GM23248 (cell line): Measurements from ENCODE around the gene SLF1. TPM values are rescaled to one million over a fixed set of nuclear protein-coding genes. Genes with fewer than 3 reads are reported as not detected.

Source experiments
- DNase-seq: peaks from one replicate; pipeline ENCODE4 v3.0.0-alpha.2; 2015
- H2AFZ ChIP-seq: fragments of 200-600 bp; sonication (generic); 2 replicates; pipeline ENCODE4 v1.6.1; 2016; ENCODE audit warnings: antibody characterized with exemption
- H3F3A ChIP-seq: fragments of 200-600 bp; sonication (generic); 2 replicates; pipeline ENCODE4 v1.6.1; 2016; ENCODE audit warnings: mild to moderate bottlenecking, antibody characterized with exemption, mixed run types; ENCODE audit not compliant: insufficient read depth
- H3K27ac ChIP-seq: fragments of 200-600 bp; sonication (generic); 2 replicates; pipeline ENCODE4 v1.5.1; 2016; ENCODE audit warnings: mild to moderate bottlenecking
- H3K27me3 ChIP-seq: fragments of 200-600 bp; sonication (generic); replicated peaks from 2 replicates; pipeline ENCODE4 v1.6.1; 2016; ENCODE audit warnings: mild to moderate bottlenecking; ENCODE audit not compliant: insufficient read depth
- H3K36me3 ChIP-seq: fragments of 200-600 bp; sonication (generic); 2 replicates; pipeline ENCODE4 v1.6.1; 2016; ENCODE audit warnings: low read depth, mild to moderate bottlenecking
- H3K4me1 ChIP-seq: fragments of 200-600 bp; sonication (generic); 2 replicates; pipeline ENCODE4 v1.6.1; 2016; ENCODE audit warnings: mild to moderate bottlenecking; ENCODE audit not compliant: insufficient read depth
- H3K4me2 ChIP-seq: fragments of 200-600 bp; sonication (generic); one replicate; pipeline ENCODE4 v1.6.1; 2016; ENCODE audit warnings: mild to moderate bottlenecking; ENCODE audit not compliant: unreplicated experiment
- H3K4me3 ChIP-seq: fragments of 200-600 bp; sonication (generic); 2 replicates; pipeline ENCODE4 v1.5.1; 2016; ENCODE audit warnings: mild to moderate bottlenecking
- H3K79me2 ChIP-seq: fragments of 200-600 bp; sonication (generic); 2 replicates; pipeline ENCODE4 v1.6.1; 2016; ENCODE audit warnings: mild to moderate bottlenecking; ENCODE audit not compliant: insufficient read depth
- H3K9ac ChIP-seq: fragments of 200-600 bp; sonication (generic); 2 replicates; pipeline ENCODE4 v1.6.1; 2016; ENCODE audit warnings: mild to moderate bottlenecking
- H3K9me2 ChIP-seq: fragments of 200-600 bp; sonication (generic); 2 replicates; pipeline ENCODE4 v1.6.1; 2016; ENCODE audit warnings: mixed run types, mild to moderate bottlenecking, moderate library complexity; ENCODE audit not compliant: insufficient read depth
- H3K9me3 ChIP-seq: fragments of 200-600 bp; sonication (generic); one replicate; pipeline ENCODE4 v1.6.1; 2017; ENCODE audit warnings: low read depth
- H4K20me1 ChIP-seq: fragments of 200-600 bp; sonication (generic); 2 replicates; pipeline ENCODE4 v1.6.0; 2016; ENCODE audit not compliant: insufficient read depth
- EZH2 ChIP-seq: fragments of 200-600 bp; sonication (generic); IDR thresholded peaks from 2 replicates; pipeline ENCODE4 v1.6.1; 2018; ENCODE audit warnings: antibody characterized with exemption, mild to moderate bottlenecking; ENCODE audit not compliant: insufficient read depth, poor library complexity, severe bottlenecking
- EZH2phosphoT487 ChIP-seq: fragments of 200-600 bp; sonication (generic); IDR thresholded peaks from 2 replicates; pipeline ENCODE4 v1.6.1; 2018; ENCODE audit warnings: antibody characterized with exemption, moderate library complexity, mild to moderate bottlenecking, low read depth; ENCODE audit not compliant: insufficient read depth
- WGBS, 2 experiments: methylation state at CpG; one replicate each; pipeline ENCODE4 v1.1.6; 2015 to 2017; ENCODE audit warnings: low lambda C conversion rate in 2 of 2, low coverage in 1 of 2; ENCODE audit errors: missing lambda C conversion rate in 2 of 2; 5-methylcytosine and 5-hydroxymethylcytosine counted together
- in situ Hi-C: fragments of 300-500 bp; cut with MboI; formaldehyde crosslinking; loops from 2 replicates; pipeline ENCODE4 v1.15.0; 2020
- polyA plus RNA-seq: library from polyadenylated mRNA; unstranded; fragments of >200 nt; fragmentation: Nextera tagmentation; extraction: Ambion mirVana; gene quantifications from 2 replicates; pipeline ENCODE4 v1.2.1, GENCODE V29; 2016
- total RNA-seq: library from RNA; depleted of rRNA; stranded (reverse); fragments of >200 nt; shearing (Covaris generic); gene quantifications from 2 replicates; pipeline ENCODE4 v1.2.3, GENCODE V29; 2014

The SLF1 gene
- total and polyA plus RNA-seq, 2 experiments from 2014 or later: 4.3 to 7.3 TPM

- H3K4me1 ChIP-seq: peaks cover 9% of the 10 kb centered on the region
- H3K4me3 ChIP-seq: no peak overlapping the region
- no peaks in the 10 kb centered on the region for H4K20me1 ChIP-seq
- no peak overlapping the region for H3K27ac ChIP-seq
- H3K36me3 ChIP-seq: no peaks in the 10 kb centered on the region
- DNase-seq: no peak
- no peaks in the 10 kb centered on the region for H3K9me3 ChIP-seq
- no peak overlapping the region for H2AFZ ChIP-seq
- 91 to 99% methylated on average over 4 of the region's 4 CpGs for WGBS, 2 experiments
- in situ Hi-C loops: no loop called here
- H3K9me2 ChIP-seq: no peaks in the 10 kb centered on the region
- no peak overlapping the region for H3K4me2 ChIP-seq
- no peaks in the 10 kb centered on the region for H3K79me2 ChIP-seq
- H3F3A ChIP-seq: no peaks in the 10 kb centered on the region
- no peak overlapping the region for H3K9ac ChIP-seq
- no peak for TF ChIP-seq EZH2phosphoT487
- TF ChIP-seq EZH2: no peak
- H3K27me3 ChIP-seq: no peaks in the 10 kb centered on the region
Measured at GRCh38 chr5:94675965-94676618, 57.6 kb downstream of the SLF1 start.

- WGBS, 2 experiments: 87 to 89% methylated on average over 5 of the region's 5 CpGs
- H3F3A ChIP-seq: no peaks in the 10 kb centered on the region
- H4K20me1 ChIP-seq: no peaks in the 10 kb centered on the region
- H3K4me1 ChIP-seq: no peaks in the 10 kb centered on the region
- in situ Hi-C loops: no loop called here
- DNase-seq: no peak
- H3K4me3 ChIP-seq: no peak overlapping the region
- no peak for TF ChIP-seq EZH2
- no peak for TF ChIP-seq EZH2phosphoT487
- no peak overlapping the region for H3K9ac ChIP-seq
- H3K27me3 ChIP-seq: no peaks in the 10 kb centered on the region
- no peaks in the 10 kb centered on the region for H3K36me3 ChIP-seq
- H2AFZ ChIP-seq: no peak overlapping the region
- H3K79me2 ChIP-seq: no peaks in the 10 kb centered on the region
- no peak overlapping the region for H3K27ac ChIP-seq
- H3K9me3 ChIP-seq: no peaks in the 10 kb centered on the region
- no peaks in the 10 kb centered on the region for H3K9me2 ChIP-seq
- no peak overlapping the region for H3K4me2 ChIP-seq
Measured at GRCh38 chr5:94682814-94683520, 64.5 kb downstream of the SLF1 start.

DNA sequence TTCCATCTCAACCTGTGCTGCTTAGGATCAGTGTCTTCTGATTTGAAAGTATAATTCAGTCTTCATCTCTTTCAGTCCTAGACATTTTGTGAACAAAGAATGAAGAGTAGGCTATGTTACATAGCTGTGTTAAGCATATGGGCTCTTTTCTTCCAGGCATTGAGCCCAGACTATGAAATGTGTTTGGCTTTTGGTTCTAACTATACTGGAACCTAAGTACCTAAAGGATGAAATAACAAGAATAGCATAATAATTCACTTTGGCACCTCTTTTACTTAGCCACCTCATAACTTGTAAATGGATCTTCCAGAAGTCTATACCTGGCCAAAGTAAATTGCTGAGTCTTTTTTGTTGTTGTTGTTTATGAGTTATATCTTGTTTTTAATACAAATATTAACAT lies 71.4 kb downstream of the SLF1 start:
- H3K79me2 ChIP-seq: no peaks in the 10 kb centered on the region
- no peaks in the 10 kb centered on the region for H3K36me3 ChIP-seq
- H3K27me3 ChIP-seq: no peaks in the 10 kb centered on the region
- no peak overlapping the region for H3K4me3 ChIP-seq
- in situ Hi-C loops: no loop called here
- H3K4me1 ChIP-seq: peaks cover 40% of the 10 kb centered on the region
- H3F3A ChIP-seq: peaks cover 18% of the 10 kb centered on the region
- no peak overlapping the region for H3K4me2 ChIP-seq
- no peaks in the 10 kb centered on the region for H4K20me1 ChIP-seq
- H3K9ac ChIP-seq: no peak overlapping the region
- no peak overlapping the region for H2AFZ ChIP-seq
- DNase-seq: no peak
- H3K9me2 ChIP-seq: no peaks in the 10 kb centered on the region
- H3K27ac ChIP-seq: no peak overlapping the region
- H3K9me3 ChIP-seq: no peaks in the 10 kb centered on the region
- TF ChIP-seq EZH2 (no peak), EZH2phosphoT487 (no peak)

GRCh38 chr5:94690778-94691177 lies 72.3 kb downstream of the SLF1 start:
- no peaks in the 10 kb centered on the region for H3K36me3 ChIP-seq
- H3K27me3 ChIP-seq: no peaks in the 10 kb centered on the region
- peaks cover 18% of the 10 kb centered on the region for H3F3A ChIP-seq
- no peaks in the 10 kb centered on the region for H3K9me3 ChIP-seq
- no peak overlapping the region for H3K4me3 ChIP-seq
- H3K4me1 ChIP-seq: peaks cover 40% of the 10 kb centered on the region
- 83 to 95% methylated on average over 2 of the region's 2 CpGs for WGBS, 2 experiments
- no peak for DNase-seq
- no peak overlapping the region for H3K4me2 ChIP-seq
- H2AFZ ChIP-seq: no peak overlapping the region
- H3K9me2 ChIP-seq: no peaks in the 10 kb centered on the region
- in situ Hi-C loops: no loop called here
- no peak overlapping the region for H3K9ac ChIP-seq
- H4K20me1 ChIP-seq: no peaks in the 10 kb centered on the region
- TF ChIP-seq EZH2 (no peak), EZH2phosphoT487 (no peak)
- no peaks in the 10 kb centered on the region for H3K79me2 ChIP-seq
- no peak overlapping the region for H3K27ac ChIP-seq
